ENCODE data around the gene MANSC1.

The MANSC1 gene

DNA sequence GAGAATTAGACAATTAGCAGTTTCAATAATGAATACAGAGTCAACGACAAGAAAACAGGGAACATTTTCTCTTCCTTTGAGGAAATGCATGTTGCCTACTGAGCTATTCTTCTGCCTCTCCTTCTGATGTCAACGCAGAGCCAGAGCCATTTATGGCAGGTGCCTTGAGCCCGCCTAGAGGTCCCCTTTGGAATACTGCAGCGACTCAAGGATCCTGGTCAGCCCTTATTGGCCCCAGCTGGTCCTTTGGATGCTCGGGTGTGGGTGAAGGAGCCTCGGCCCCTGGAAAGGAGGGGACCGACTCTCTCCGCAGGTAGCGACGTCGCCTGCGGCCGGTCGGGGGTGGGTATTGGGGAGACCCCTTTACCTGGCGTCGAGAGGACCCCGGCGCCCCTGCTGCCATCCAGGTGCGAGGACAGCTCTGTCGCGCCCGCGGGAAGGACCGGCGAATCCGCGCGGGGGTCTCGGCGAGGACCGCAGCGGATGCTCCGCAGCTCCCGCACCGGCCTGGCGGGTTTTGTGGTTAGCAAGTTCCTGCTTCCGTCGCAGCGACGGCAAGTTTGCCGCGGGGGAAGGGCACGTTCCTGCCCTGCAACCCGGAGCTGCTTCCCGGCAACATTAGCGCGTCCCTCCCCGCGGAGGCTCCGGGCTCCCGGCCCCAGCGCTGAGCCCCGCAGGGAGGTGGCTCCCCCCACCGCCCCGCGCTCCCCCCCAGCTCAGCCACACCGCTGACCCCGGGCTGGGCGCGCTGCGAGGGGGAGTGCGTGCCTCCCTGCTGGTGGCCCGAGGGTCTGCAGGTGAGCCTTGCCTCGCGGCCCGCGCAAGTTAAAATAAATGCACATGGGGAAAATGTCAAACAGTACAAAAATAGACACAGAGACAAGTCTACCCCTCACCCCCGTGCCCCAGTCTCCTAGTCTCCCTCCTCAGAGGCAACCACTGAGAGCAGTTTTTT lies at the start of gene MANSC1:
TSS of gene MANSC1 (minus strand) at position 532 of the 955 bp plus-strand sequence. CDS start 6,928 bp downstream, outside the sequence.
- DNase-seq (ENCODE audit: low spot score) = peak; percentile 73

DNA sequence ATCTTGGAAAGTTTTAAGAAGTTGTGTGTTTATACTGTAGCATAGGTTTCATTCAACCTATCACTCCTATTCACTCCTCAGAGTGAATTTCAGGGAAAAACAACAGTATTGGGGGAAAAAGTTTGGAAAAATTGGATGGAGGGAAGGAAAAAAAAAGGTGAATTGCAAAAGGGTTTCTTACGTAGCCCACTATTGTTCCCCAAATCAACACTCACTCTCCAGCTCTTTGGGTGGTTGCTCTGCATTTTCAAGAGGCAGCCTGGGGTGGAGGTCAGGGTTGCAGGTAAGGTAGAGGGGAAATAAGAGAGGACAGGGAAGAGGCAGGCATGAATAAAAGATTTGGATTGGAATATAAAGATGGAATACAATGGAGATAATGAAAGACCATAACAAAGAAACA lies 49.1 kb upstream of the MANSC1 start:
- DNase-seq (ENCODE audit: low spot score) = no peak

DNA sequence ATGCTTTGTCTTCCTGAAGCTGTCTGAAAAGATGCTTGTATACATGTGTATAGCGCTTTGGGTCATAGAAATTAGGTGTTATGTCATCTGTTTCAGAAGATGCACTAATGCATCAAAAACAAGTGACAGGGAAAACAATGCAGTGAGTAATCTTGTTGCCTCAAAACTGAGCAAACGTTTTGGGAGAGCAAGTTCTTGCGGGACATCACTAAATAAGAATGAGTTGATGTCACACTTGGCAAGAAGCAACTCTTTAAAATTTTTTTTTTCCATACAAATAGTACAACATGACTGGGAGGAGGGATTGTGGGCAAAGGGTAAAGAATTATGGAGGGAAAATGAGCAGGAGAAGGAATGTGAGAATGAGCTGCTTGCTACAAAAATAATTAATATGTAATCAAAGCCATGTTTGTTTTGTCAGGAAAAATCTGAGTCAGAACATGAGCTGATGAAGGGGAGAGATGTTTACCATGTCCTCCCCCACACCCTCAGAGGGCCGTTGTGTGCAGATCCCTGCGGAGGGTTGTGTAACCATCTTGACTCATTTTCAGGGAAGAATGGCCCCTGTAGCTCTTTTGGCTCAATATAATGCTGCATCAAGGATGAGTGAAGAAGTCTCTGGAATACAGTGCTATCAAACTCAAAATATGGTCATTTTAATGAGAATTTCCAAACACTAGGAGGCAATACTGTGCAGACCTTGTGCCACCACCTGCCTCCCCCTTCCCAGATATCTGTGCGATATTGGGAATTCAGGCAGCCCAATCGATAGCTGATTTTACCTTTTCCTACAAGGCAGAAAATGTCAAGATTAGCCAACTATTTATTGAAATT lies 48.2 kb upstream of the MANSC1 start:
- no peak for DNase-seq (ENCODE audit: low spot score)

- DNase-seq (ENCODE audit: low spot score) = no peak
These were observed 47.1 kb upstream of the MANSC1 start for GRCh38 chr12:12397184-12397583.

GRCh38 chr12:12396694-12397093 lies 46.7 kb upstream of the MANSC1 start:
- DNase-seq (ENCODE audit: low spot score) = no peak

GRCh38 chr12:12393171-12393570 lies 43.1 kb upstream of the MANSC1 start:
- DNase-seq (ENCODE audit: low spot score) = no peak

GRCh38 chr12:12392413-12392812 lies 42.4 kb upstream of the MANSC1 start:
- no peak for DNase-seq (ENCODE audit: low spot score)

- no peak for DNase-seq (ENCODE audit: low spot score)
These were observed 37.5 kb upstream of the MANSC1 start for GRCh38 chr12:12387501-12387900.

DNA sequence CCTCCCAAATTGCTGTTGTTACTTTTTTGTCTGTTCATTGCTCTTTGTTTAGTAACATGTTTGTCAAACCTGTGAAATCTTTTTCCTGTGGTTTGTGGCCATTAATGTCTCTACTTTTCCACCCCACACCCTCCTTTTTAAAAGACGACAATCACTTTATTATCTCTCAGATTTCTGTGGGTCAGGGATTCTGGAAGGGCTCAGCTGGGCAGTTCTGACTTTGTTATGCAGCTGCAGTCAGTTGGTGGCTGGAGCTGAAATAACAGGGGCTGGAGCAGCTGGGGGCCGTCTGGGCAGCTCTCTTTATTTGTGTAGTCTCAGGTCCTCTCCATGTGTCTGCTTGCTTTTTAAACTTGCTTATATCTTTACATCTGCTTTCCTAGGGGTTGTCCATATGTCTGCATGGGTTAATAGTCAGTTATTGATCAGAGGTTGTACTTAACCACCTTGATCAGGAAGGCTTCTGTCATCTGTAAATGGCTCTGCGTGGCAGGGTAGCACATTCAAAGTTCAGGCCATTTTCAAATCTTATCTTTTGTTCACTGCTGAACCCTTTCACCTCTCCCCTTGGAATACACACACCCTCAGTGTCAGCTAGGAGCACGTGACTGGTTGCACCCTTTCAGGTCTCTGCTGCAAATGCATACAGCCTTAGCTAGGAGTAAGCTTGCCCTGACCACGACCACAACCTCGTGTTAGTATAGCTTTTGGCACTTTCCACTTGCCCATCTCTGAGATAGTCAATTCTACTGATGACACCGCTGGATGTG lies 34.7 kb upstream of the MANSC1 start:
- no peak for DNase-seq (ENCODE audit: low spot score)

DNA sequence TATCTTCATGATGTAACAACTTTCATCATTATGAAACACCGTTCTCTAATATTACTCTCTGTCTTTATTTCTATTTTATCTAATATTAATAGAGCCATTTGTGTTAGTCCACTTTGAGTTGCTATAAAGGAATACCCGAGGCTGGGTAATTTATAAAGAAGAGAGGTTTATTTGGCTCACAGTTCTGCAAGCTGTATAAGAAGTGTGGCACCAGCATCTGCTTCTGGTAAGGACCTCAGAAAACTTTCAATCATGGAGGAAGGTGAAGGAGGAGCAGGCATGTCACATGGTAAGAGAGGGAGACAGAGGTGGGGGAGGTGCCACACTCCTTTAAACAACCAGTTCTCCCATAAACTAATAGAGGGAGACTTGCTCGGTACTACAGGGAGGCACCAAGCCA lies 31.9 kb upstream of the MANSC1 start:
- DNase-seq (ENCODE audit: low spot score) = no peak

- DNase-seq (ENCODE audit: low spot score) = no peak
These were observed 31.0 kb upstream of the MANSC1 start for GRCh38 chr12:12380949-12381593.

DNA sequence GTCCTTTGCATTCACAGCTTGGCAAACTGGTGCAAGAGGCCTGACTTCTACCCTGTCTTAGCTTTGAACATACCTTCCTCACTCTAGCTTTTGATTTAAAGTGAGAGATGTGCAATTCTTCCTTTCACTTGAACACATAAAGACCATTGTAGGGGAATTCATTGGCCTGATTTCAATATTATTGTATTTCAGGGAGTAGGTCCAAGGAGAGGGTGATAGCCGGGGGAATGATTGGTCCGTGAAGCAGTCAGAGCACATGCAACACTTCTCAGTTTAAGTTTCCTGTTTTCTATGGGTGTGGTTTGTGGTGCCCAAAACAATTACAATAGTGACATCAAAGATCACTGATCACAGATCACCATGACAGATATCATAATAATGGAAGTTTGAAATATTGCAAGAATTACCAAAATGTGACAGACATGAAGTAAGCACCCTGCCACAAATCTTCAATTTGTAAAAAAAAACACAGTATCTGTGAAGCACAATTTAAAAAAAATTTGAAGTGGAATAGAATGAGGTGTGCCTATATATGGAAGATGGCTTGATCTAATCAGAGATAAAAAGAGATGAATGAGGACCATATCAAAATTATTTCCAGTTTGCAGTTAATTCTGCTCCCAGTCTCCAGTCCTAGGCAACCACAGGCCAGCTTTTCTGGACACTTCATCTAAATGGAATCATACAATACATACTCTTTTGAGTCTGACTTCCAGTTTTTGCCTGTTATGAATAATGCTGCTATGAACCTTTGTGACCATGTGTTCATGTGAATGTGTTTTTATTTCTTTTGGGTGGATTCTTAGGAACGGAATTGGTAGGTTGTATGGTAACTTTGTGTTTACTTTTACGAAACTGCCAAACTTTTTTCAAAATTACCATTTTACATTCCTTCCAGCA lies 30.0 kb upstream of the MANSC1 start:
- DNase-seq (ENCODE audit: low spot score) = no peak

- no peak for DNase-seq (ENCODE audit: low spot score)
These were observed 28.6 kb upstream of the MANSC1 start for GRCh38 chr12:12378616-12379015.

- DNase-seq (ENCODE audit: low spot score) = no peak
These were observed 26.8 kb upstream of the MANSC1 start for GRCh38 chr12:12376646-12377448.

GRCh38 chr12:12372946-12373722 lies 23.1 kb upstream of the MANSC1 start:
- no peak for DNase-seq (ENCODE audit: low spot score)

DNA sequence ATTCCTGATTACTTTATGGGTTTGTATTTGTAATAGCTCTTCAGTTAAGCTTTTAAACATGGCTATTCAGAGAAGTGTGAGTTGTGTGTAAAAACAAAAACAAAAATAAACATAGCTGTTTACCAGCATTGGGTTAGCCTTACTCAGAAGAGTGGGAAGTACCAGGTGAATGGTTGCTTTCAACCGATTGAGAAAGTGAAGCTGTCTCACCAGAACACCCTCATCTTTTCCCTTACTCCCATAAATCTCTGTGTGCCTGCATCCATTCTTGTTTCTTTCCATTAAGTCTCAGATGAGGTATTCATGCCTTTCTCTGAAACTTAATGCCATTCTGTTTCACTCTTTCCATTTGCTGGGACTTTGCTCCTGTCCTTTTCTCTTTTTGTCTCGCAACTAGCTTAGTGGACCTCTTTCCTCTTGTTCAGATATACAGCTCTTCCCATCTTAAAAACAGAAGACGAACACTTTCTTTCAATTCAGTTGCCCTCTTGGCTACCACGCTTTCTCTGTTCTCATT lies 17.5 kb upstream of the MANSC1 start:
- DNase-seq (ENCODE audit: low spot score) = no peak

DNA sequence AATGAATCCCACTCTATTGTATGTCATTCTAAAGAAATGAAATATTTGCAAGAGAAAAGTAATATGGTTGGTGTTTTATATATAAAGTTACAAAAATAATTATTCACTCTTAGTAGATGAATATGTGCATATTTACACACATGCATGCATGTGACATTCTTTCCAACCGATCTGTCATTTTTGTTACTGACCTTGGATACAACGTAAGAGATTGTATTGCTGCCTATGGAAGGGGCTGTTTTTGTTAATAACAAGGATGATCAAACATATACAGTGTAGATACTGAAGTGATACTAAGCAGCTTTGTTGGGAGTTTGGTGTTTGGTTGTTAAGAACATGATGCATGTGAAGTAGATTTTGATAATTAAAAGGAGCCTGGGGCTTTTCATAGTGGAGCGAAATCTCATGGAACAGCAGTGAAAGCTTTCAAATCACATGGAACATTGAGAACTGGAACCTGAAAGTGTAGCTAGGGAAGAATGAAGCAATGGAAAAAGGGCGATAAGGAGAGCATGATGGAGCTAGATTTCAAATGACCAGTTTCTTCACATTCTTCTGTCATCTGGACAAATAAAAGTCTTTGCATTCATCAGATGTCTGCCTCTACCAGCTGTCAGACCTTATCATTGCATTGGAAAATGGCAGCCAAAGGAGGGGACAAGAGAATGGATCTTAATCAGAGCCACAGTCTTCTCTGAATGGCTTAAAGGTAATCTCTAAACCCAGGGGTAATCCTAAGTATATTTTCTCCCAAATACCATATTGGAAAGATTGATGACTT lies 16.8 kb upstream of the MANSC1 start:
- DNase-seq (ENCODE audit: low spot score) = no peak

DNA sequence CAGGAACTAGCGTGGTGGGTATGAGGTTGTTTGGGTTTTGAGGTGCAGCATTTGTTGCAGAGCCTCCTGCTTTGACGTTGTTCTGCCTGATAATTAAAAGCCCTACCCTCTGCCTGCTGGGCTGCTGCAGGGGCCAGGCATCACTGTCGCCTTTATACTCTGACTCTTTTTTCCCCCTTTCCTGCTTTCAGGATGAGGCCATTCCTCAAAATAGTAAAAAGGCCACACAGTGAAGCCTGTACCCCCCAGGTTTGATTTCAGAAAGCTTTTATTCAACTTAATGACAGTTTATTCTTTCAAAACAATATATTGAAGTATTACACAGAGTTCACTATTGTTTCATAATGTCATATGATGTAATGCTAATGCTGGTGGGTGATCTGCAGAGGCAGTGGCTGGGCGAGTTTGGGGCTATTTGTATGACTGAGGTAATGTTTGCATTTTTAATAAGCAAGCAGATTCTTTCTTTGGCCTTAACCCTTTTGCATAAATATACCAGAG lies 15.9 kb upstream of the MANSC1 start:
- DNase-seq (ENCODE audit: low spot score) = no peak

Data from left forelimb (tissue), 1 donor.